SJCRH30 (cell line): ENCODE measurements around the gene PKIB. TPM values are rescaled to one million over a fixed set of nuclear protein-coding genes. Genes with fewer than 3 reads are reported as not detected.
A peak's percentile ranks its signal among the peaks of the same experiment; 100 is the strongest.
"Not testable (repeated sequence)": the region's sequence is repeated elsewhere in the genome, so short reads cannot be mapped to it uniquely, and the experiment has no call there.

Experiments
- DNase-seq, 2 experiments: peaks; one replicate each; pipeline ENCODE4 v3.0.0-alpha.2; 2015 to 2020
- H3K27ac ChIP-seq: fragments of 250-450 bp; sonication (Bioruptor Pico); 2 replicates; pipeline ENCODE4 v1.5.1; 2020; ENCODE audit warnings: mild to moderate bottlenecking, moderate library complexity
- H3K27me3 ChIP-seq: fragments of 250-450 bp; sonication (Bioruptor Pico); 2 replicates; pipeline ENCODE4 v1.5.1; 2020; ENCODE audit warnings: mild to moderate bottlenecking, moderate library complexity
- H3K36me3 ChIP-seq: fragments of 250-450 bp; sonication (Bioruptor Pico); 2 replicates; pipeline ENCODE4 v1.5.1; 2020; ENCODE audit warnings: mild to moderate bottlenecking, moderate library complexity
- H3K4me1 ChIP-seq: fragments of 250-450 bp; sonication (Bioruptor Pico); 2 replicates; pipeline ENCODE4 v1.5.1; 2020; ENCODE audit warnings: mild to moderate bottlenecking, moderate library complexity
- H3K4me3 ChIP-seq: fragments of 250-450 bp; sonication (Bioruptor Pico); 2 replicates; pipeline ENCODE4 v1.5.1; 2020; ENCODE audit warnings: mild to moderate bottlenecking, moderate library complexity
- H3K9me3 ChIP-seq: fragments of 250-450 bp; sonication (Bioruptor Pico); replicated peaks from 2 replicates; pipeline ENCODE4 v1.5.1; 2020; ENCODE audit warnings: mild to moderate bottlenecking, moderate library complexity
- total RNA-seq: library from RNA; depleted of rRNA; stranded (reverse); fragments of >200 nt; shearing (Covaris generic); gene quantifications from 2 replicates; pipeline ENCODE4 v1.2.3, GENCODE V29; 2014

PKIB gene
- total RNA-seq, 1 experiment from 2014 or later = 10.0 TPM

GRCh38 chr6:122642604-122643003 is 32.4 kb downstream of the PKIB start:
- DNase-seq, H3K4me1 ChIP-seq, H3K27ac ChIP-seq, H3K9me3 ChIP-seq, H3K36me3 ChIP-seq, H3K4me3 ChIP-seq, H3K27me3 ChIP-seq: not testable (repeated sequence)

- Histone ChIP-seq H3K36me3 (no peaks in the 10 kb centered on the region), H3K4me1 (no peaks in the 10 kb centered on the region), H3K9me3 (no peaks in the 10 kb centered on the region), H3K27me3 (no peaks in the 10 kb centered on the region), H3K27ac (no peak overlapping the region), H3K4me3 (no peak overlapping the region)
- DNase-seq = no peak
These were observed 35.1 kb downstream of the PKIB start for GRCh38 chr6:122645256-122645655.

GRCh38 chr6:122647765-122648164 is 37.6 kb downstream of the PKIB start:
- no peaks in the 10 kb centered on the region for H3K27me3 ChIP-seq
- peak in 1 of 2 experiments; percentile 7 for DNase-seq
- no peak overlapping the region for H3K27ac ChIP-seq
- no peaks in the 10 kb centered on the region for H3K4me1 ChIP-seq
- H3K9me3 ChIP-seq = no peaks in the 10 kb centered on the region
- H3K4me3 ChIP-seq = no peak overlapping the region
- H3K36me3 ChIP-seq = no peaks in the 10 kb centered on the region

GRCh38 chr6:122648726-122649125 is 38.5 kb downstream of the PKIB start:
- Histone ChIP-seq H3K27me3 (no peaks in the 10 kb centered on the region), H3K4me3 (no peak overlapping the region), H3K4me1 (no peaks in the 10 kb centered on the region), H3K36me3 (no peaks in the 10 kb centered on the region), H3K9me3 (no peaks in the 10 kb centered on the region), H3K27ac (no peak overlapping the region)
- DNase-seq = no peak

- H3K9me3 ChIP-seq = no peaks in the 10 kb centered on the region
- H3K27ac ChIP-seq = no peak overlapping the region
- H3K27me3 ChIP-seq = no peaks in the 10 kb centered on the region
- no peaks in the 10 kb centered on the region for H3K4me1 ChIP-seq
- H3K36me3 ChIP-seq = no peaks in the 10 kb centered on the region
- H3K4me3 ChIP-seq = no peak overlapping the region
- DNase-seq = no peak
These were observed 39.5 kb downstream of the PKIB start for GRCh38 chr6:122649701-122650100.

- Histone ChIP-seq H3K27ac (no peak overlapping the region), H3K9me3 (no peaks in the 10 kb centered on the region), H3K27me3 (no peaks in the 10 kb centered on the region), H3K36me3 (no peaks in the 10 kb centered on the region), H3K4me1 (no peaks in the 10 kb centered on the region), H3K4me3 (no peak overlapping the region)
- no peak for DNase-seq
These were observed 40.2 kb downstream of the PKIB start for GRCh38 chr6:122650403-122650802.

GRCh38 chr6:122651031-122651430 is 40.8 kb downstream of the PKIB start:
- Histone ChIP-seq H3K36me3 (no peaks in the 10 kb centered on the region), H3K27me3 (no peaks in the 10 kb centered on the region), H3K4me3 (no peak overlapping the region), H3K27ac (no peak overlapping the region), H3K4me1 (no peaks in the 10 kb centered on the region), H3K9me3 (no peaks in the 10 kb centered on the region)
- no peak for DNase-seq

GRCh38 chr6:122651604-122652003 is 41.4 kb downstream of the PKIB start:
- H3K9me3 ChIP-seq = no peaks in the 10 kb centered on the region
- H3K27me3 ChIP-seq = no peaks in the 10 kb centered on the region
- DNase-seq = no peak
- H3K36me3 ChIP-seq = no peaks in the 10 kb centered on the region
- H3K4me3 ChIP-seq = no peak overlapping the region
- no peaks in the 10 kb centered on the region for H3K4me1 ChIP-seq
- no peak overlapping the region for H3K27ac ChIP-seq

GRCh38 chr6:122652431-122652830 is 42.2 kb downstream of the PKIB start:
- no peak overlapping the region for H3K27ac ChIP-seq

GRCh38 chr6:122653094-122653493 is 42.9 kb downstream of the PKIB start:
- Histone ChIP-seq H3K27me3 (no peaks in the 10 kb centered on the region), H3K4me1 (no peaks in the 10 kb centered on the region), H3K36me3 (no peaks in the 10 kb centered on the region), H3K27ac (no peak overlapping the region), H3K9me3 (no peaks in the 10 kb centered on the region), H3K4me3 (no peak overlapping the region)
- DNase-seq = no peak

More at GRCh38 chr6:122652431-122652830, 42.2 kb downstream of the PKIB start:
- no peak overlapping the region for H3K4me3 ChIP-seq
- H3K4me1 ChIP-seq = no peaks in the 10 kb centered on the region
- DNase-seq = no peak
- H3K27me3 ChIP-seq = no peaks in the 10 kb centered on the region
- no peaks in the 10 kb centered on the region for H3K9me3 ChIP-seq
- H3K36me3 ChIP-seq = no peaks in the 10 kb centered on the region

- Histone ChIP-seq H3K27me3 (no peaks in the 10 kb centered on the region), H3K4me3 (no peak overlapping the region), H3K36me3 (no peaks in the 10 kb centered on the region), H3K27ac (no peak overlapping the region), H3K9me3 (no peaks in the 10 kb centered on the region), H3K4me1 (no peaks in the 10 kb centered on the region)
- no peak for DNase-seq
These were observed 43.8 kb downstream of the PKIB start for GRCh38 chr6:122654012-122654411.

- Histone ChIP-seq H3K36me3 (no peaks in the 10 kb centered on the region), H3K27ac (no peak overlapping the region), H3K4me3 (no peak overlapping the region), H3K9me3 (no peaks in the 10 kb centered on the region), H3K27me3 (no peaks in the 10 kb centered on the region), H3K4me1 (no peaks in the 10 kb centered on the region)
- DNase-seq = no peak
These were observed 47.4 kb downstream of the PKIB start for GRCh38 chr6:122657601-122658000.

- no peak for DNase-seq
- H3K27me3 ChIP-seq = no peaks in the 10 kb centered on the region
- H3K4me1 ChIP-seq = peaks cover 6% of the 10 kb centered on the region
- H3K9me3 ChIP-seq = no peaks in the 10 kb centered on the region; the same call in 1 of the 2 replicates
- H3K4me3 ChIP-seq = no peak overlapping the region
- no peaks in the 10 kb centered on the region for H3K36me3 ChIP-seq
- H3K27ac ChIP-seq = no peak overlapping the region
These were observed 50.1 kb downstream of the PKIB start for GRCh38 chr6:122660296-122660695.

- Histone ChIP-seq H3K27ac (peak overlapping the region; percentile 33), H3K36me3 (no peaks in the 10 kb centered on the region), H3K4me1 (peaks cover 6% of the 10 kb centered on the region), H3K9me3 (no peaks in the 10 kb centered on the region; the same call in 1 of the 2 replicates), H3K27me3 (no peaks in the 10 kb centered on the region), H3K4me3 (no peak overlapping the region)
- DNase-seq = peak; percentile 24 to 48
These were observed 53.8 kb downstream of the PKIB start for GRCh38 chr6:122663981-122664380.

GRCh38 chr6:122665929-122666328 is 55.7 kb downstream of the PKIB start:
- H3K27ac ChIP-seq = no peak overlapping the region
- no peaks in the 10 kb centered on the region for H3K36me3 ChIP-seq
- H3K9me3 ChIP-seq = no peaks in the 10 kb centered on the region; the same call in 1 of the 2 replicates
- peaks cover 6% of the 10 kb centered on the region for H3K4me1 ChIP-seq
- no peak for DNase-seq
- no peak overlapping the region for H3K4me3 ChIP-seq
- H3K27me3 ChIP-seq = no peaks in the 10 kb centered on the region

- Histone ChIP-seq H3K9me3 (no peaks in the 10 kb centered on the region; the same call in 1 of the 2 replicates), H3K4me3 (no peak overlapping the region), H3K27ac (no peak overlapping the region), H3K36me3 (no peaks in the 10 kb centered on the region), H3K4me1 (peaks cover 6% of the 10 kb centered on the region), H3K27me3 (no peaks in the 10 kb centered on the region)
- no peak for DNase-seq
These were observed 56.2 kb downstream of the PKIB start for GRCh38 chr6:122666418-122666817.
